Smooth muscle cell (in vitro differentiated cells): Measurements from ENCODE around the gene RTN3. TPM values are rescaled to one million over a fixed set of nuclear protein-coding genes. Genes with fewer than 3 reads are reported as not detected.

Source experiments
- DNase-seq: peaks from one replicate; lab custom pipeline; 2025; ENCODE audit not compliant: unreplicated experiment; lab: John Stamatoyannopoulos, UW
- H2AFZ ChIP-seq: fragments of 200-600 bp; sonication (generic); 2 replicates; pipeline ENCODE4 v1.6.0; 2016; ENCODE audit warnings: antibody characterized with exemption, low read depth, mild to moderate bottlenecking
- H3F3A ChIP-seq: fragments of 200-600 bp; sonication (generic); 2 replicates; pipeline ENCODE4 v1.6.0; 2017; ENCODE audit warnings: antibody characterized with exemption, low read depth
- H3K27ac ChIP-seq: fragments of 200-600 bp; sonication (generic); 2 replicates; pipeline ENCODE4 v1.5.1; 2016; ENCODE audit warnings: low read depth, mild to moderate bottlenecking
- H3K27me3 ChIP-seq: fragments of 200-600 bp; sonication (generic); 2 replicates; pipeline ENCODE4 v1.6.1; 2016; ENCODE audit warnings: low read depth, mild to moderate bottlenecking
- H3K36me3 ChIP-seq: fragments of 200-600 bp; sonication (generic); 2 replicates; pipeline ENCODE4 v1.5.1; 2016; ENCODE audit warnings: low read depth
- H3K4me1 ChIP-seq: fragments of 200-600 bp; sonication (generic); 2 replicates; pipeline ENCODE4 v1.5.1; 2016; ENCODE audit warnings: low read depth
- H3K4me2 ChIP-seq: fragments of 200-600 bp; sonication (generic); 2 replicates; pipeline ENCODE4 v1.6.0; 2016; ENCODE audit warnings: mild to moderate bottlenecking
- H3K4me3 ChIP-seq: fragments of 200-600 bp; sonication (generic); 2 replicates; pipeline ENCODE4 v1.5.1; 2016; ENCODE audit warnings: mild to moderate bottlenecking
- H3K79me2 ChIP-seq: fragments of 200-600 bp; sonication (generic); 2 replicates; pipeline ENCODE4 v1.6.0; 2016; ENCODE audit warnings: low read depth, mild to moderate bottlenecking
- H3K9ac ChIP-seq: fragments of 200-600 bp; sonication (generic); 2 replicates; pipeline ENCODE4 v1.6.0; 2016; ENCODE audit warnings: low read depth
- H3K9me3 ChIP-seq: fragments of 200-600 bp; sonication (generic); replicated peaks from 2 replicates; pipeline ENCODE4 v1.5.1; 2016; ENCODE audit warnings: low read depth
- H4K20me1 ChIP-seq: fragments of 200-600 bp; sonication (generic); 2 replicates; pipeline ENCODE4 v1.6.0; 2016; ENCODE audit warnings: low read depth
- WGBS: methylation state at CpG from one replicate; pipeline ENCODE4 v1.1.7; 2016; ENCODE audit warnings: low lambda C conversion rate; 5-methylcytosine and 5-hydroxymethylcytosine counted together
- polyA plus RNA-seq: library from polyadenylated mRNA; unstranded; fragments of >200 nt; fragmentation: Nextera tagmentation; extraction: Ambion mirVana; gene quantifications from 2 replicates; pipeline ENCODE4 v1.2.1, GENCODE V29; 2016
- total RNA-seq: library from RNA; depleted of rRNA; stranded (reverse); fragments of >200 nt; gene quantifications from 2 replicates; pipeline ENCODE4 v1.2.3, GENCODE V29; 2014
- TF ChIP-seq, protein P1 (sequence below): fragments of 200-600 bp; sonication (generic); IDR thresholded peaks from 2 replicates; pipeline ENCODE4 v1.5.1; 2017; ENCODE audit warnings: borderline replicate concordance, mild to moderate bottlenecking, antibody characterized with exemption; ENCODE audit not compliant: insufficient read depth, poor library complexity, severe bottlenecking

The RTN3 gene
- total and polyA plus RNA-seq, 2 experiments from 2014 or later, result 43.5 to 64.9 TPM

DNA sequence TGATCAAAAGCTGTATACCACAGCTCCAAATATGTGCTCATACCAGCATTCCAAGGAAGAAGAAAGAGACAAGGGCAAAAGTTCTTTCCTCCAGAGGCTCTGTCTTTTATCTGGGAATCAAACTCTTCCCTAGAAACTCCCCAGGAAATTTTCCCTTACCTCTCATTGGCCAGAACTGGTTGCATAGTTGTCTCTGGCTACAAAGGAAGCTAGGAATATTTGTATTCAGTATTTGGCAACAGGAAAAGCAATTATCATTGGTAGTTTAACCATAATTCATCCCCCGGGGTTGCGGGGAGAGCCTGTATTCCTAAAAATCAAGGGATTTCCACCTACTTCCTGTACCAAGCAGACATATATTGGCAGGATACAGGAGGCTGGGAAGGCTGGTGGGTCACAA, 97.7 kb downstream of the RTN3 start:
- peak overlapping the region; percentile 9 for H2AFZ ChIP-seq
- H3K4me1 ChIP-seq, result no peaks in the 10 kb centered on the region
- H3K9ac ChIP-seq, result no peak overlapping the region
- H3K9me3 ChIP-seq, result no peaks in the 10 kb centered on the region
- H3K36me3 ChIP-seq, result no peaks in the 10 kb centered on the region
- H4K20me1 ChIP-seq, result no peaks in the 10 kb centered on the region
- WGBS, result 68% methylated on average over 2 of the region's 2 CpGs
- no peaks in the 10 kb centered on the region for H3K27me3 ChIP-seq
- H3K79me2 ChIP-seq, result no peaks in the 10 kb centered on the region
- no peak overlapping the region for H3K4me2 ChIP-seq
- TF ChIP-seq, protein P1, sequence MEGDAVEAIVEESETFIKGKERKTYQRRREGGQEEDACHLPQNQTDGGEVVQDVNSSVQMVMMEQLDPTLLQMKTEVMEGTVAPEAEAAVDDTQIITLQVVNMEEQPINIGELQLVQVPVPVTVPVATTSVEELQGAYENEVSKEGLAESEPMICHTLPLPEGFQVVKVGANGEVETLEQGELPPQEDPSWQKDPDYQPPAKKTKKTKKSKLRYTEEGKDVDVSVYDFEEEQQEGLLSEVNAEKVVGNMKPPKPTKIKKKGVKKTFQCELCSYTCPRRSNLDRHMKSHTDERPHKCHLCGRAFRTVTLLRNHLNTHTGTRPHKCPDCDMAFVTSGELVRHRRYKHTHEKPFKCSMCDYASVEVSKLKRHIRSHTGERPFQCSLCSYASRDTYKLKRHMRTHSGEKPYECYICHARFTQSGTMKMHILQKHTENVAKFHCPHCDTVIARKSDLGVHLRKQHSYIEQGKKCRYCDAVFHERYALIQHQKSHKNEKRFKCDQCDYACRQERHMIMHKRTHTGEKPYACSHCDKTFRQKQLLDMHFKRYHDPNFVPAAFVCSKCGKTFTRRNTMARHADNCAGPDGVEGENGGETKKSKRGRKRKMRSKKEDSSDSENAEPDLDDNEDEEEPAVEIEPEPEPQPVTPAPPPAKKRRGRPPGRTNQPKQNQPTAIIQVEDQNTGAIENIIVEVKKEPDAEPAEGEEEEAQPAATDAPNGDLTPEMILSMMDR, result no peak
- no peaks in the 10 kb centered on the region for H3F3A ChIP-seq
- no peak for DNase-seq
- no peak overlapping the region for H3K4me3 ChIP-seq
- H3K27ac ChIP-seq, result no peak overlapping the region

DNA sequence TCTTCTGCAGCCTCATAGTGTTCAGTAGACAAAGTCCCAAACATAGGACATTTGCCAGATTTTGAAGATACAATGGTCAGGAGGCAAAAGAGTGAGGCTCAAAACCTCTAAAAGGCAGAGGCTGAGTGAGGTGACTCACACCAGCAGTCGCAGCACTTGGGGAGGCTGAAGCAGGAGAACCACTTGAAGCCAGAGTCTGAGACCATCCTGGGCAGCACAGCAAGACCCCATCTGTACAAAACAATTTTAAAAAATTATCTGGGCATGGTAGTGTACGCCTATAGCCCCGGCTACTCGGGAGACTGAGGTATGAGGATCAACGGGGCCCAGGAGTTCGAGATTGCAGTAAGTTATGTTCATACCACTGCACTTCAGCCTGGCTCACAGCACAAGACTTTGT, 101.4 kb downstream of the RTN3 start:
- no peaks in the 10 kb centered on the region for H3F3A ChIP-seq
- TF ChIP-seq, protein P1, result no peak
- no peaks in the 10 kb centered on the region for H4K20me1 ChIP-seq
- no peaks in the 10 kb centered on the region for H3K36me3 ChIP-seq
- no peak overlapping the region for H3K9ac ChIP-seq
- H3K27ac ChIP-seq, result no peak overlapping the region
- no peak overlapping the region for H3K4me3 ChIP-seq
- 97% methylated on average over 6 of the region's 6 CpGs for WGBS
- H3K4me2 ChIP-seq, result no peak overlapping the region
- H3K27me3 ChIP-seq, result no peaks in the 10 kb centered on the region
- no peaks in the 10 kb centered on the region for H3K9me3 ChIP-seq
- no peak for DNase-seq
- H2AFZ ChIP-seq, result no peak overlapping the region
- no peaks in the 10 kb centered on the region for H3K79me2 ChIP-seq
- no peaks in the 10 kb centered on the region for H3K4me1 ChIP-seq

DNA sequence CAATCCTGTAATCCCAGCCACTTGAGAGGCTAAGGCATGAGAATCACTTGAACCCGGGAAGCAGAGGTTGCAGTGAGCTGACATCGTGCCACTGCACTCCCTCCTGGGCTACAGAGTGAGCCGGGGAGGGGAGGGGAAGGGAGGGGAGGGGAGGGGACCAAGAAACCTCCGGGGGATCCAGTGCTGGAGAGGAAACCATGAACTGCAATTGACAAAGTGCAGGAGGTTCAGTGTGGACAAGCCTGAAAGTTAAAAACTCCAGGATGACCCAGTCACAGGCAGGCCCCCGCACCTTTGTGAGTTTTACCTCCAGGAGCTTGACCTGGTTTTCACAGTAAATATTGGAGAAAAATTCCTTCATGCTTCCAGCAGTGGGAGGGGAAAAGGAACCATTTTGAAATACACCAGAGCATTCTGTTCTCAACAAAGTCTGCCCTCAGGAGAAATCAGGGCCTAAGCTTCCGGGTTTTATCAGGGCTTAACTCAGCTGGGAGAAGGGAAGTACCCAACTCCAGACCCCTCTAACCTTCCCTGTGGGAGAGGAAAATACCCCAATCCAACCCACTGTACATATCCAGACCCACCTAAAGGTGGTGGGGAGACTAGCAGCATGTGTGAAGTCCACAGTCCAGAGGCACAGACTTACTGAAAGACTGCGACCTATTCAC, 102.8 kb downstream of the RTN3 start:
- no peaks in the 10 kb centered on the region for H3K36me3 ChIP-seq
- no peaks in the 10 kb centered on the region for H4K20me1 ChIP-seq
- H3K4me1 ChIP-seq, result no peaks in the 10 kb centered on the region
- WGBS, result 26% methylated on average over 7 of the region's 7 CpGs
- TF ChIP-seq, protein P1, result no peak
- no peaks in the 10 kb centered on the region for H3K27me3 ChIP-seq
- H3K9ac ChIP-seq, result no peak overlapping the region
- no peaks in the 10 kb centered on the region for H3K9me3 ChIP-seq
- H3K4me3 ChIP-seq, result no peak overlapping the region
- peak overlapping the region; percentile 3 for H3K27ac ChIP-seq
- no peak overlapping the region for H3K4me2 ChIP-seq
- no peak for DNase-seq
- H3F3A ChIP-seq, result no peaks in the 10 kb centered on the region
- peak overlapping the region; percentile 54 for H2AFZ ChIP-seq
- no peaks in the 10 kb centered on the region for H3K79me2 ChIP-seq

DNA sequence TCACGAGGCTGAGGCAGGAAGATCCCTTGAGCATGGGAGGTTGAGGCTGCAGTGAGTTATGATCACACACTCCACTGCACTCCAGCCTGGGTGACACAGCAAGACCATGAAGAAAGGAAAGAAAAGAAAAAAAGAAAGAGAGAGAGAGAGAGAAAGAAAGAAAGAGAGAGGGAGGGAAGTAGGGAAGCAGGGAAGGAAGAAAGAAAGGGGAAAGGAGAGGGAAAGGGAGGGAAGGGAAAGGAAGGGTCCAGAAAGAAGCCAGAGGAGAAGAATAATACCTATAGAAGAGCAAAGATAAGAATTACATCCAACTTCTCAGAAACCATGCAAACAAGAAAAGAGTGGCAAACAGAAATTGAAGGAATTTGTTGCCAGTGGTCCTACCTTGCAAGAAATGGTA, 104.5 kb downstream of the RTN3 start:
- Histone ChIP-seq H3K79me2 (no peaks in the 10 kb centered on the region), H3K4me2 (no peak overlapping the region), H3K4me3 (no peak overlapping the region), H3K36me3 (no peaks in the 10 kb centered on the region), H3K9ac (no peak overlapping the region), H3K9me3 (no peaks in the 10 kb centered on the region), H3F3A (no peaks in the 10 kb centered on the region), H3K27me3 (no peaks in the 10 kb centered on the region), H3K27ac (no peak overlapping the region), H2AFZ (no peak overlapping the region), H4K20me1 (no peaks in the 10 kb centered on the region), H3K4me1 (peaks cover 2% of the 10 kb centered on the region)
- whole genome bisulfite sequencing, result 90% methylated on average over 1 of the region's 1 CpG
- TF ChIP-seq, protein P1, result no peak
- no peak for DNase-seq
